Spleen (tissue), 11 donors: ENCODE data around the gene CCNY. TPM values are rescaled to one million over a fixed set of nuclear protein-coding genes. Genes with fewer than 3 reads are reported as not detected.
"Not testable (repeated sequence)": the region's sequence is repeated elsewhere in the genome, so short reads cannot be mapped to it uniquely, and the experiment has no call there.

Experiments
- DNase-seq: peaks from one replicate; pipeline ENCODE4 v3.0.0-alpha.2; 2020
- H3K27ac ChIP-seq, 8 donors: fragments of 200-600 bp; sonication (generic) in 7 of 8; 1 replicate in 4 of 8; 2 replicates in 4 of 8; pipeline versions ENCODE4 v1.5.0 to v1.8.0; 2016 to 2021; ENCODE audit warnings: inconsistent platforms in 4 of 8, mild to moderate bottlenecking in 4 of 8, moderate library complexity in 1 of 8
- H3K27me3 ChIP-seq, 7 donors: fragments of 200-600 bp; sonication (generic) in 6 of 7; replicated peaks in 1 of 7; 1 replicate in 4 of 7; 2 replicates in 3 of 7; pipeline versions ENCODE4 v1.5.0 to v1.8.0; 2016 to 2021; ENCODE audit warnings: inconsistent platforms in 3 of 7, mild to moderate bottlenecking in 1 of 7
- H3K36me3 ChIP-seq, 6 donors: fragments of 200-600 bp; sonication (generic) in 5 of 6; 1 replicate in 4 of 6; 2 replicates in 2 of 6; pipeline versions ENCODE4 v1.5.0 to v1.8.0; 2016 to 2021; ENCODE audit warnings: inconsistent platforms in 2 of 6
- H3K4me1 ChIP-seq, 6 donors: fragments of 200-600 bp; sonication (generic) in 5 of 6; 1 replicate in 3 of 6; 2 replicates in 3 of 6; pipeline versions ENCODE4 v1.5.0 to v1.8.0; 2016 to 2021; ENCODE audit warnings: inconsistent platforms in 3 of 6
- H3K4me3 ChIP-seq, 8 donors: fragments of 200-600 bp; sonication (generic) in 7 of 8; 1 replicate in 4 of 8; 2 replicates in 4 of 8; pipeline versions ENCODE4 v1.5.0 to v1.8.0; 2016 to 2021; ENCODE audit warnings: inconsistent platforms in 4 of 8, mild to moderate bottlenecking in 4 of 8, moderate library complexity in 2 of 8
- H3K9me3 ChIP-seq, 8 donors: fragments of 200-600 bp; sonication (generic) in 7 of 8; 1 replicate in 4 of 8; 2 replicates in 4 of 8; pipeline versions ENCODE4 v1.5.0 to v1.8.0; 2016 to 2021; ENCODE audit warnings: inconsistent platforms in 4 of 8
- CTCF ChIP-seq, 11 experiments: fragments of 200-600 bp in 7 of 11; fragments of 450-650 bp in 4 of 11; sonication (generic) in 4 of 11; IDR thresholded peaks in 8 of 11; conservative IDR thresholded peaks in 3 of 11; 1 replicate in 7 of 11; 2 replicates in 4 of 11; pipeline versions ENCODE4 v1.4.0 to v1.8.0; 2016 to 2021; ENCODE audit warnings: antibody characterized with exemption in 11 of 11, inconsistent platforms in 4 of 11, mild to moderate bottlenecking in 1 of 11
- POLR2A ChIP-seq, 3 donors: fragments of 450-650 bp; IDR thresholded peaks; one replicate each; pipeline ENCODE4 v1.5.1; 2017; ENCODE audit warnings: antibody characterized with exemption in 3 of 3, mild to moderate bottlenecking in 1 of 3
- POLR2AphosphoS5 ChIP-seq, 3 donors: sonication (generic); formaldehyde crosslinking; IDR thresholded peaks; one replicate each; pipeline ENCODE4 v1.5.1; 2017; ENCODE audit warnings: antibody characterized with exemption in 3 of 3
- WGBS, 5 donors: extraction: QIAGEN DNeasy Blood & Tissue Kit in 3 of 5; methylation state at CpG; one replicate each; pipeline versions ENCODE4 v1.1.5 to v1.1.7; 2013 to 2018; 5-methylcytosine and 5-hydroxymethylcytosine counted together
- intact Hi-C: fragments of 100-400 bp; cut with DNase I; formaldehyde crosslinking; loops from one replicate; pipeline ENCODE4 v1.15.0; 2023; ENCODE audit warnings: low total_unique reads
- polyA plus RNA-seq, 3 donors: library from polyadenylated mRNA; stranded (reverse); fragments of 200-250 nt; gene quantifications; one replicate each; pipeline ENCODE4 v1.2.1, GENCODE V29; 2013
- total RNA-seq, 7 donors: library from RNA; depleted of rRNA in 3 of 7; stranded (reverse); fragments of >200 nt in 3 of 7; fragmentation: NEBNext Ultra II Directional in 4 of 7; extraction: Animal tissue kit (Norgen Biotek cat#: 25700) in 4 of 7; gene quantifications; one replicate each; pipeline versions ENCODE4 v1.1.0 to v1.2.1, GENCODE V29; 2016 to 2021
- donor health status: healthy with polysubstance abuse.
- donor health status: DM: no; HTN: no; CAD: no; lungs with moderate emphysema.
- donor health status: DM: no; HTN: no; CAD: no.
- donor health status: Bipolar disorder and iron deficiency.
- donor health status: healthy.
- donor health status: DM: no; HTN: no; CAD: no.
- donor health status: DM: yes; HTN: yes; CAD: no.

Gene CCNY
- total and polyA plus RNA-seq, 10 donors, result 21.1 to 83.1 (median 52.1) TPM

DNA sequence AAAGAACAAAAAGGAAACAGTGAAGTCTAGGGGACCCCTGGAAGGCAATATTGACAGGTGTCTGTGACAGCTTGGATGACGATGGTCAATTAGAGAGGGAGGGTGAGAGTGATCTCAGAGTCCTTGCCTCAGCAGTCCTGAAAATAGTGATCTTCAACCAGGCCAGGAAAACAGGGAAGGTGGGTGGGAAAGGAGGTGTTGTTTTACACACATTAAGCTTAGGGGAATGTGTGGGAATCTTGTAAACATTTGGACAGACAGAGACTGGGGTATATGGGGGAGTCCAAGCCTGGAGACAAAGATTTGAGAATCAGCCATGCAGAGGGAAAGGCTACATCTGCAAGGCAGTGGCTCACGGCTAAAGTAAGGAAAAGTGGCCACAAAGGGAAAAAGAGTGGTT lies 27.5 kb upstream of the CCNY start:
- no peak overlapping the region for H3K27ac ChIP-seq
- H3K4me1 ChIP-seq, result no peaks in the 10 kb centered on the region
- no peak for TF ChIP-seq POLR2A (IDR thresholded peaks at IDR 0.05)
- TF ChIP-seq CTCF (IDR thresholded peaks at IDR 0.05 in 8 of 11, conservative IDR thresholded peaks at IDR 0.05 in 3 of 11), result no peak
- TF ChIP-seq POLR2AphosphoS5 (IDR thresholded peaks at IDR 0.05), result no peak
- 49 to 74% (median 60%) methylated on average over 2 of the region's 2 CpGs for WGBS, 5 donors
- no peak for DNase-seq
- H3K4me3 ChIP-seq, result no peak overlapping the region
- no peaks in the 10 kb centered on the region for H3K36me3 ChIP-seq
- peaks cover 0 to 29% (median 4%) of the 10 kb centered on the region in 7 donors for H3K27me3 ChIP-seq
- intact Hi-C loops, result no loop called here
- peaks cover 0 to 7% (median under 1%) of the 10 kb centered on the region in 8 donors for H3K9me3 ChIP-seq

DNA sequence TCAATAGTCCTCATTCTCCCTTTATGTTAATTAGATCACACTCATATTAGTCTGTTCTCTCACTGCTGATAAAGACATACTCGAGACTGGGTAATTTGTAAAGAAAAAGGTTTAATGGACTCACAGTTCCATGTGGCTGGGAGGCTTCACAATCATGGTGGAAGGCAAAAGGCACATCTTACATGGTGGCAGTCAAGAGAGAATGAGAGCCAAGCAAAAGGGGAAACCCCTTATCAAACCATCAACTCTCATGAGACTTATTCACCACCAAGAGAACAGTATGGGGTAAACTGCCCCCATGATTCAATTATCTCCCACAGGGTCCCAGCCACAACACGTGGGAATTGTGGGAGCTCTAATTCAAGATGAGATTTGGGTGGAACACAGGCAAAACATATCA lies 22.2 kb upstream of the CCNY start:
- 86 to 93% (median 92%) methylated on average over 2 of the region's 2 CpGs for WGBS, 5 donors
- H3K27ac ChIP-seq, DNase-seq, H3K4me3 ChIP-seq, H3K27me3 ChIP-seq, intact Hi-C loops, H3K4me1 ChIP-seq: not testable (repeated sequence)
- Histone ChIP-seq H3K9me3 (peaks cover 0 to 22% (median 19%) of the 10 kb centered on the region in 8 donors), H3K36me3 (peaks cover 0 to 45% (median 9%) of the 10 kb centered on the region in 6 donors)

- H3K27ac ChIP-seq, H3K4me3 ChIP-seq, H3K4me1 ChIP-seq, DNase-seq, H3K27me3 ChIP-seq, intact Hi-C loops: not testable (repeated sequence)
- Histone ChIP-seq H3K36me3 (peaks cover 0 to 54% (median 9%) of the 10 kb centered on the region in 6 donors), H3K9me3 (peaks cover 0 to 22% (median 19%) of the 10 kb centered on the region in 8 donors)
Observed at GRCh38 chr10:35315235-35315634, 21.1 kb upstream of the CCNY start.

DNA sequence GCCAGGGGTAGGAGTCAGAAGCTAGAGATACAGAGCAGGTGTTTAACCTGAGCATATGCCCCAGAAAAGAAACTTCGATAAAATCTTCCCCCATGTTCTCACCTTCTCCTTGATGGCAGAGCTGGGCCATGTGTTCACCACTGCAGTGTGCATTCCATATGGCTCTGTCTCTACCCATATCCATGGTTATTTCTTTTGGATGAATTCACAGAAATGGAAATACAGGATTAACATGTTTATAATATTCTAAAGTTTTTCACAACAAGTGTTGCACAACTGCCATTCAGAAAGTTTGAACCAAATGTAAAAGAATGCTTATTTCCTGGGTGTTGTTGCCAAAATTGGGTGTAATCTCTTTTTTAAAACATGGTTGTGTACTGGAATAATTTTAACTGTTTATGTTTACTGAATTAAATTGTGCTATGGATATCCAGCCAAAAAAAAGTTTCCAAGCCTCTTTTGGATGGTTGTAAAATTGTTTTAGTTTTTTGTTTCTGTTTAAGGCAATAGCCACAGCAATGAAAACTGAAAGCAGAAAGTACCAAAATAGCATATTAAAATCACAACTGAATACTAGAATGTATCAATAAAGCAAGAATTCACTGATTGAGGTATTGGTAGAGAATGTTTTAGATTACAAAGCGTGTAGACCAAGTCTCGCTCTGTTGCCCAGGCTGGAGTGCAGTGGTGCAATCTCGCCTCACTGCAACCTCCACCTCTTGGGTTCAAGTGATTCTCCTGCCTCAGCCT lies 19.9 kb upstream of the CCNY start:
- H3K27me3 ChIP-seq, result no peaks in the 10 kb centered on the region
- H3K4me3 ChIP-seq, result no peak overlapping the region
- WGBS, 5 donors, result 69 to 91% (median 82%) methylated on average over 4 of the region's 4 CpGs
- TF ChIP-seq POLR2AphosphoS5 (IDR thresholded peaks at IDR 0.05), result no peak
- no peak for TF ChIP-seq POLR2A (IDR thresholded peaks at IDR 0.05)
- no peak for TF ChIP-seq CTCF (IDR thresholded peaks at IDR 0.05 in 8 of 11, conservative IDR thresholded peaks at IDR 0.05 in 3 of 11)
- H3K36me3 ChIP-seq, result peaks cover 0 to 66% (median 9%) of the 10 kb centered on the region in 6 donors
- H3K9me3 ChIP-seq, result peaks cover 0 to 22% (median 19%) of the 10 kb centered on the region in 8 donors
- peaks cover 0 to 9% (median 0%) of the 10 kb centered on the region in 6 donors for H3K4me1 ChIP-seq
- no peak overlapping the region for H3K27ac ChIP-seq
- intact Hi-C loops, result no loop called here
- no peak for DNase-seq

GRCh38 chr10:35318551-35318950 lies 17.8 kb upstream of the CCNY start:
- no peaks in the 10 kb centered on the region for H3K27me3 ChIP-seq
- H3K36me3 ChIP-seq, result peaks cover 0 to 84% (median 9%) of the 10 kb centered on the region in 6 donors
- TF ChIP-seq CTCF (IDR thresholded peaks at IDR 0.05 in 8 of 11, conservative IDR thresholded peaks at IDR 0.05 in 3 of 11) (no peak), POLR2A (IDR thresholded peaks at IDR 0.05) (no peak), POLR2AphosphoS5 (IDR thresholded peaks at IDR 0.05) (no peak)
- H3K4me3 ChIP-seq, result no peak overlapping the region
- no peak for DNase-seq
- WGBS, 5 donors, result 73 to 94% (median 86%) methylated on average over 4 of the region's 4 CpGs
- intact Hi-C loops, result no loop called here
- no peak overlapping the region for H3K27ac ChIP-seq
- H3K9me3 ChIP-seq, result peaks cover 0 to 32% (median 25%) of the 10 kb centered on the region in 8 donors
- peaks cover 0 to 9% (median 0%) of the 10 kb centered on the region in 6 donors for H3K4me1 ChIP-seq
